SK-N-MC (cell line): ENCODE results near the gene STAG1.

ENCODE experiments used
- EZH2 ChIP-seq: fragments of 200-600 bp; sonication (generic); IDR thresholded peaks from one replicate; pipeline ENCODE4 v1.6.1; 2017; ENCODE audit warnings: antibody characterized with exemption
- FOXP2 ChIP-seq: optimal IDR thresholded peaks from 2 replicates; pipeline ENCODE3; 2011; ENCODE audit warnings: mild to moderate bottlenecking, moderate library complexity; ENCODE audit not compliant: insufficient read depth; ENCODE audit errors: extremely low read length, control extremely low read depth
- POLR2AphosphoS5 ChIP-seq: IDR thresholded peaks from 2 replicates; pipeline ENCODE4 v1.6.1; 2012; ENCODE audit warnings: mild to moderate bottlenecking, low read depth, low read length, borderline replicate concordance

DNA sequence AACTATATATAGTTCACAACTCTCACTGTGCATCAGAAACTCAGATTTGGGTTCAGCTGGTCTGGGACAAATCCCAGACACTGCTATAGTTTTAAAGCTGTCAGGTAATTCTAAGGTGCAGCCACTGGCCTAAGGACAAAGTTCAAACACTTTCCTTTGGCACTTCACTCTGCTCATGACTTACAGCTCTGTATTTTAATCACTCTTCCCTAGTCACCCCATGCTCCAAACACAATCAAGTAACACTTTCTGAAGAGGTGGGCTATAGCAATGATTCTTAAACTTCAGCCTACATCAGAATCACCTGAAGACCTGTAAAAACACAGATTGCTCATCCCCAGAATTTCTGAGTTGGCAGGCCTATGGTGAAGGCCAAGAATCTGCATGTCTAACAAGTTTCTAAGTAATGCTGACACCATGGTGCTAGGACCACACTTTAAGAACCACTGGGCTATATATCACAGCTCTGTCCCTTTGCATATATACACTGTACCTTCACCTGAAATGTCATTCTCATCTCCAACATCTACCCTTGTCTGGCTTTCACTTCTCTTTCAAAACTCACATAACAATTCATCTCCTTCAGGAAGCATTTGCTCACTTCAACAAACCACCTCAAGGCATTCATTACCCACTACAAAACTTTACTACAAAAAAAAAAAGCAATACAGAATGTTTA lies 21.4 kb downstream of the STAG1 start:
- TF ChIP-seq EZH2 (no peak), POLR2AphosphoS5 (no peak), FOXP2 (no peak)
